Stimulated activated CD4-positive, alpha-beta T cell treated with anti-CD3 and anti-CD28 coated beads, TNF-alpha, amount 100 ng/mL, for 4 hours (primary cell): ENCODE results near the gene DNAJC1.
"Not testable (repeated sequence)": the region's sequence is repeated elsewhere in the genome, so short reads cannot be mapped to it uniquely, and the experiment has no call there.

Experiments used
- DNase-seq, 3 experiments: peaks; one replicate each; pipeline ENCODE4 v3.0.0-alpha.2; 2020; ENCODE audit warnings: low read depth in 3 of 3

Gene DNAJC1

DNA sequence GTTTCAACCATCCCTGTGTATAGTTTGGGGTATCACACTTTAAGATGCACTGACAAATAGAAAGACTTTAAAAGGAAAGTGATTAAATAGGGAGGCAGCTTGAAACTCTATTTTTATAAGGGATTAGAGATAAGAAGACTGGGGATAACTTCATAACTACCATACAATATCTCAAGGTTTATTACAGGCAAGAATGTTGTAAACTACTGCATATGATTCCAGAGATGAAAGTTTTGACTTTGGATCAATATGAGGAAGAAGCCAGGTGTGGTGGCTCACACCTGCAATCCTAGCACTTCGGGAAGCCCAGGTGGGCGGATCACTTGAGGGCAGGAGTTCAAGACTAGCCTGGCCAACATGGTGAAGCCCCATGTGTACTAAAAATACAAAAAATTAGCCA lies 96.1 kb downstream of the DNAJC1 start:
- no peak for DNase-seq

DNA sequence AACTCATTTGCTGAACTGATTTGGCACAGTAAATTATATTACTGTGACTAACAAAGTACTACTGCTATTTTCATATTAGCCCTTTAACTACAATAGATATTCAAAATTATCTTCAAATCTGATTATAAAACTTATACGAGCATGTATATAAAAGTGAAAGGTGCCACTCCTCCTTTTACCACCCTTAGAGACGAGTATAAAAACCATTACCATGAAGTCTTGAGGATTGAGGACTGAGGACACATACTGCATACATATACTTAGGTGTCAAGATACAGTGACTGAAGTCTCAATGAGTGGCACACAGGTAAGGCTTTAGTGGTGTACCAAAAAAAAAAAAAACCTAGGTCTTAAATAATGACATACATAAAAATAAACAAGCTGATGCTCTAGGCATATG lies 98.6 kb downstream of the DNAJC1 start:
- no peak for DNase-seq

DNA sequence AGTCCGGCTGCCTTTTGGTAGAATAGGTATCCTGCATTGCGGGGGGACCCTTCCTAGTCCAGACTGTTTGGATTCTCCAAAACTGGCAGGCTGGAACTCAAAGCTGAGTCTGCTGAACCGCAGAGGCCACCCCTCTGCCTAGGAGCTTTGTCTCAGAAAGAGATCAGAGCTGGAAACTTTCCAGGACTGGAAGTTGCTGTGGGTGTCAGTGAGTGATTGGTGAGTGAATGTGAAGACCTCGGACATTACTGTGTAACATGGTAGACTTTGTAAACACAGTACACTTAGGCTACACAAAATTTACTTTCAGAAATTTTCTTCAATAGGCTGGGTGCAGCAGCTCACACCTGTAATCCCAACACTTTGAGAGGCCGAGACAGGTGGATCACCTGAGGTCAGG lies 103.8 kb downstream of the DNAJC1 start:
- no peak for DNase-seq

DNA sequence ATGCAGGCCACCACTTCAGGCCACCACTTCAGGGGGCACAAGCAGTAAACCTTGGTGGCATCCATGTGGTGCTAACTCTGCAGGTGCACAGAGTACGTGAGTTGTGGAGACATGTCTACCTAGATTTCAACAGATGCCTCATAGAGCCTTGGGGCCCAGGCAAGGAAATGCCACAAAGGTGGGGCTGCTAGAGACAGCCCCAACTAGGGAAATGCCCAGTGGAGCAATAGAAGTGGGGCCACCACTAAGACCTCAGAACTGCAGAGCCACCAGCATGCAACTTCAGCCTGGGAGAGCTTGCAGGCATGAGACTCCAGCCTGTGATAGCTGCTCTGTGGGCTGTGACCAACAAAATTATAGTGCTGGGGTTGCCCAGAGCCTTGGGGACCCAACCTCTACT lies 107.6 kb downstream of the DNAJC1 start:
- no peak for DNase-seq

- DNase-seq = no peak
Observed at GRCh38 chr10:21894648-21895342, 108.7 kb downstream of the DNAJC1 start.

GRCh38 chr10:21891439-21891838 lies 112.1 kb downstream of the DNAJC1 start:
- no peak for DNase-seq

- no peak for DNase-seq
Observed at GRCh38 chr10:21889477-21890275, 113.9 kb downstream of the DNAJC1 start.

DNA sequence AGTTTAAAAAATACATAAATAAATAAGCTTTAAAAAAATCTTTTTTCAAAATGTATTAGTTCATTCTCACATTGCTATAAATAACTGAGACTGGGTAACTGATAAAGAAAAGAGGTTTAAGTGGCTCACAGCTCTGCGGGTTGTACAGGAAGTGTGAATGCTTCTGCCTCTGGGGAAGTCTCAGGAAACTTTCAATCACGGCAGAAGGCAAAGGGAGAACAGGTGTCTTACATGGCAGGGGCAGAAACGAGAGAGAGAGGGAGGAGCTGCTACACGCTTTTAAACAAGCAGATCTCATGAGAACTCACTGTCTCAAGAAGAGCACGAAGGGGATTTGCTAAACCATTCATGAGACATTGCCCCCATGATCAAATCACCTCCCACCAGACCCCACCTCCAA lies 114.6 kb downstream of the DNAJC1 start:
- peak in 1 of 3 experiments; percentile 3 for DNase-seq

DNA sequence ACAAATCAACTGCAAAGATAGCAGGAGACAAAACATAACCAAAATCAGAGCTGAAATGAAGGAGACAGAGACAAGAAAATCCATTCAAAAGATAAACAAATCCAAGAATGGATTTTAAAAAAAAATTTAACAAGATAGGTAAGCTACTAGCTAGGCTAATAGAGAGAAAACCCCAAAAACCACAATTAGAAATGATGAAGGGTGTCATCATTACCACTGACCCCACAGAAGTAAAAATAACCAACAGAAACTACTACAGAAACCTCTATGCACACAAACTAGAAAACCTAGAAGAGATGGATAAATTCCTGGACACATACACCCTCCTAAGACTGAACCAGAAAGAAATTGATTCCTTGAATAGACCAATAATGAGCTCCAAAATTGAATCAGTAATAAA lies 117.6 kb downstream of the DNAJC1 start:
- DNase-seq = no peak

DNA sequence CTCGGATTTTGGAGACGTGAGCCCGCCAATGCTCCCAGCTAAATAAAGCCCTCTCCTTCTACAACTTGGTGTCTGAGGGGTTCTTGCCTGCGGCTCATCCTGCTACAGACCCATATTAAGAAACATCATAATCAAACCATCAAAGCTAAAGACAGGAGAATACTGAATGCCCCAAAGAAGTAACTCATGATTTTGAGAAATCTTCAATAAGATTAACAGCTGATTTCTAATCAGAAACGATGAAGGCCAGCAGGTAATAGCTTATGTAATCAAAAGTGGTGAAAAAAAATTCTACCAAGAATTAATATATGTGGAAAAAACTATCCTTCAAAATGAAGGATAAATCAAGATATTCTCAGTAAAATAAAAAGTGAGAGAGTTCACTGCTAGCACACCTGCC lies 130.3 kb downstream of the DNAJC1 start:
- DNase-seq = no peak

DNA sequence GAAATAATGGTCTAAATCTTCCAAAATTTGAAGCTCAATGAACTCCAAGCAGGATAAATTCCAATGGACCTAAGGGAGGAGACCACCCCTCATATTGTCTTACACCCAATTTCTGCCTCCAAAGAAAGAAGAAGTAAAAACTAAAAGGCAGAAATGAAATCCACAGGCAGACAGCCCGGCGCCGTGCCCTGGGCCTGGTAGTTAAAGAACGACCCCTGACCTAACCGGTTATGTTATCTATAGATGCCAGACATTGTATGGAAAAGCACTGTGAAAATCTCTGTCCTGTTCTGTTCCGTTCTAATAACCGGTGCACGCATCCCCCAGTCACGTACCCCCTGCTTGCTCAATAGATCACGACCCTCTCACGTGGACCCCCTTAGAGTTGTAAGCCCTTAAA lies 130.8 kb downstream of the DNAJC1 start:
- not testable (repeated sequence) for DNase-seq

DNA sequence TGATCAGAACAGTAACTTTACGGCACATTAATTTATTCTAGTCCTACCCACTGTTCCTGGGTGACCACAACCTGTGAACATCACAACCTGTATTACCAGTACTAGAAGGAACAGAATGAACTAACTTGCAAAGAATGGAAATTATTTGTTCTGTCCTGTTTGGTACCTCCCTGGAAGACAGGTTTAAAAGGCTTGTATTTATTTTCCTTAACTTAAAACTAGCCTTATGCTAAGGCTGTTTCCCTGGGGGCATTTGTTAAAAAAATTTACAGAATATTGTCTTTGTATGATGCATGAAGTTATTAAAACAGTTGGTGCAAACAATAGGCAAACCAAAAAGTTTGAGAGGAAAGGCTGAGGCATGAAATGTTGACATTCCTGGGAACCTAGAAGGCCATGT lies 132.7 kb downstream of the DNAJC1 start:
- no peak for DNase-seq

GRCh38 chr10:21869087-21869486 lies 134.4 kb downstream of the DNAJC1 start:
- DNase-seq = not testable (repeated sequence)

DNA sequence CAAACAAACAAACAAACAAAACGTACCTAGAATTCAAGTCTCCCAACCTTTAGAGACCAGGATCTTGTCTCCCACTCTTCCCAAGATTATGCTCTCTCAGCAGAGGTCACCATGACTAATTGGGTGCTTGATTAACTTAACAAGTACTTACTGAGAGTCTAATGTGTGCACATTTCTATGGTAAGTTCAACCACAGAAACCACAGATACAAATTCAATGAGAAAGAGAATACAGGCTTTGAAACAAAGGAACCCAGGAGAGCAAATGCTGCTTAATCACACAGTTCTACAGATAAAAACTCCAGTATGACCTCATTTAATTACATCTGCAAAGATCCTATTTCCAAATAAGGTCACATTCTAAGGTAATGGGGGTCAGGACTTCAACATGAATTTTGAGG lies 142.8 kb downstream of the DNAJC1 start:
- DNase-seq = no peak

DNA sequence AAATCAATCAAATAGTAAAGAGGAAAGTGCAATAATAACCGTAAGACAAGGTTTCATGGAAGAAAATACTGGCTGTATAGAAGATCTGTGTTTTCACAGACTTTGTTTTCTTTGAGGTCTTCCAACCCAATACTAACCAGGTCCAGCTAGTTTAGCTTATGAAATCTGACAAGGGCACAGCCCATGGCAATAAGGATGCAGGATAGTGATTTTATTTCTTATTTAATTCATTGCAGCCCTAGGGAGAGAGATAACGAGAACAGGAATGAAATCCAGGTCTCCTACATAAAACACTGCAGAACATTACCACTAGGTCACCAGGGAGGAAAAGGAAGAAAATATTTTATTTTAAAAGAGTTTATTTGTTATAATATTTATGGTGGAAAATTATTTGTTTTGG lies 145.1 kb downstream of the DNAJC1 start:
- no peak for DNase-seq

DNA sequence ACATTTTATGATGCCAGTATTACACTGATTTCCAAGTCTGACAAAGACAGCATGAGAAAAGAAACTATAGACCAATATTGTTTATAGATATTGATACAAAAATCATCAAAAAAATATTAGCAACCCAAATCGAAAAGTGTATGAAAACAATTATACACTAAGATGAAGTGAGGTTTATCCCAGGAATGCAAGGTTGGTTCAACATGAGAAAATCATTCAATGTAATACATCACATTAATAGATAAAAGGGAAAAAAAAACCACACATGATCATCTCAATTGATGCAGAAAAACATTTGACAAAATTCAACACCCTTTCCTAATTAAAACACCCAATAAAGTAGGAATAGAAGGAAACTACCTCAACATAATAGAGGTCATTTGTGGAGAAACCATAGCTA lies 153.9 kb downstream of the DNAJC1 start:
- no peak for DNase-seq

- DNase-seq = no peak
Observed at GRCh38 chr10:21843645-21844044, 159.9 kb downstream of the DNAJC1 start.

DNA sequence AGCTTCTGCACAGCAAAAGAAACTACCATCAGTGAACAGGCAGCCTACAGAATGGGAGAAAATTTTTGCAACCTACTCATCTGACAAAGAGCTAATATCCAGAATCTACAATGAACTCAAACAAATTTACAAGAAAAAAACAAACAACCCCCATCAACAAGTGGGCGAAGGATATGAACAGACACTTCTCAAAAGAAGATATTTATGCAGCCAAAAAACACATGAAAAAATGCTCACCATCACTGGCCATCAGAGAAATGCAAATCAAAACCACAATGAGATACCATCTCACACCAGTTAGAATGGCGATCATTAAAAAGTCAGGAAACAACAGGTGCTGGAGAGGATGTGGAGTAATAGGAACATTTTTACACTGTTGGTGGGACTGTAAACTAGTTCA lies 162.3 kb downstream of the DNAJC1 start:
- DNase-seq = not testable (repeated sequence)

GRCh38 chr10:21837487-21837886 lies 166.0 kb downstream of the DNAJC1 start:
- not testable (repeated sequence) for DNase-seq

DNA sequence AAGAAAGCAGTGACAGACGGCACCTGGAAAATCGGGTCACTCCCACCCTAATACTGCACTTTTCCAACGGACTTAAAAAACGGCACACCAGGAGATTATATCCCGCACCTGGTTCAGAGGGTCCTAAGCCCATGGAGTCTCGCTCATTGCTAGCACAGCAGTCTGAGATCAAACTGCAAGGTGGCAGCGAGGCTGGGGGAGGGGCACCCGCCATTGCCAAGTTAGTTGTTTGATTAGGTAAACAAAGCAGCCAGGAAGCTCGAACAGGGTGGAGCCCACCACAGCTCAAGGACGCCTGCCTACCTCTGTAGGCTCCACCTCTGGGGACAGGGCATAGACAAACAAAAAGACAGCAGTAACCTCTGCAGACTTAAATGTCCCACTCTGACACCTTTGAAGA lies 169.0 kb downstream of the DNAJC1 start:
- not testable (repeated sequence) for DNase-seq

GRCh38 chr10:21832821-21833130 lies 170.8 kb downstream of the DNAJC1 start:
- DNase-seq = no peak

- no peak for DNase-seq
Observed at GRCh38 chr10:21831986-21832820, 171.3 kb downstream of the DNAJC1 start.

GRCh38 chr10:21830037-21830436 lies 173.5 kb downstream of the DNAJC1 start:
- DNase-seq = no peak
